Mesendoderm (in vitro differentiated cells): ENCODE measurements around the gene SLC46A3.
A peak's percentile ranks its signal among the peaks of the same experiment; 100 is the strongest.
"Not testable (repeated sequence)": the region's sequence is repeated elsewhere in the genome, so short reads cannot be mapped to it uniquely, and the experiment has no call there.

Source experiments
- DNase-seq: peaks from one replicate; pipeline ENCODE4 v3.0.0; 2013
- H2AK5ac ChIP-seq: 2 replicates; pipeline ENCODE4 v1.6.1; 2013; ENCODE audit warnings: low read length, inconsistent platforms
- H2BK120ac ChIP-seq: 2 replicates; pipeline ENCODE4 v1.6.1; 2013; ENCODE audit warnings: low read depth, mild to moderate bottlenecking, low read length, moderate library complexity, mixed read lengths
- H2BK15ac ChIP-seq: replicated peaks from 2 replicates; pipeline ENCODE4 v1.6.1; 2013; ENCODE audit warnings: low read depth, mild to moderate bottlenecking, moderate library complexity
- H2BK5ac ChIP-seq: 2 replicates; pipeline ENCODE4 v1.6.1; 2013; ENCODE audit warnings: low read length, inconsistent platforms
- H3K18ac ChIP-seq: 2 replicates; pipeline ENCODE4 v1.6.1; 2013; ENCODE audit warnings: mild to moderate bottlenecking, low read length, mixed read lengths
- H3K23ac ChIP-seq: one replicate; pipeline ENCODE4 v1.6.1; 2013; ENCODE audit warnings: low read length
- H3K27ac ChIP-seq: 2 replicates; pipeline ENCODE4 v1.5.1; 2013; ENCODE audit warnings: low read depth, mild to moderate bottlenecking, inconsistent platforms, low read length, moderate library complexity
- H3K27me3 ChIP-seq: 2 replicates; pipeline ENCODE4 v1.6.1; 2013; ENCODE audit warnings: low read length, control low read depth, mild to moderate bottlenecking, inconsistent platforms; ENCODE audit not compliant: insufficient read depth, poor library complexity
- H3K36me3 ChIP-seq: 2 replicates; pipeline ENCODE4 v1.6.1; 2013; ENCODE audit warnings: low read length, inconsistent platforms; ENCODE audit not compliant: control insufficient read depth, insufficient read depth
- H3K4ac ChIP-seq: one replicate; pipeline ENCODE4 v1.6.1; 2013; ENCODE audit warnings: low read depth, mild to moderate bottlenecking, low read length, moderate library complexity
- H3K4me1 ChIP-seq: 2 replicates; pipeline ENCODE4 v1.6.1; 2013; ENCODE audit warnings: low read depth, low read length, inconsistent platforms; ENCODE audit not compliant: control insufficient read depth
- H3K4me2 ChIP-seq: 2 replicates; pipeline ENCODE4 v1.6.1; 2013; ENCODE audit warnings: low read length
- H3K4me3 ChIP-seq: 2 replicates; pipeline ENCODE4 v1.5.1; 2013; ENCODE audit warnings: mild to moderate bottlenecking, low read length
- H3K56ac ChIP-seq: one replicate; pipeline ENCODE4 v1.6.1; 2013; ENCODE audit warnings: low read length
- H3K79me1 ChIP-seq: 2 replicates; pipeline ENCODE4 v1.6.1; 2013; ENCODE audit warnings: low read length, inconsistent platforms
- H3K79me2 ChIP-seq: 2 replicates; pipeline ENCODE4 v1.6.1; 2013; ENCODE audit warnings: mild to moderate bottlenecking, low read length; ENCODE audit not compliant: control insufficient read depth, insufficient read depth
- H3K9ac ChIP-seq: 2 replicates; pipeline ENCODE4 v1.6.1; 2013; ENCODE audit warnings: low read length, inconsistent platforms
- H4K5ac ChIP-seq: one replicate; pipeline ENCODE4 v1.6.1; 2013; ENCODE audit warnings: low read length
- H4K8ac ChIP-seq: one replicate; pipeline ENCODE4 v1.6.1; 2013; ENCODE audit warnings: low read depth, mild to moderate bottlenecking, control low read depth, low read length, moderate library complexity
- WGBS: extraction: QIAGEN DNeasy Blood & Tissue Kit; methylation state at CpG from one replicate; pipeline ENCODE4 v1.1.7; 2013; ENCODE audit warnings: low lambda C conversion rate, missing lambda C conversion rate; ENCODE audit not compliant: insufficient coverage; ENCODE audit errors: extremely low coverage; 5-methylcytosine and 5-hydroxymethylcytosine counted together

The SLC46A3 gene

DNA sequence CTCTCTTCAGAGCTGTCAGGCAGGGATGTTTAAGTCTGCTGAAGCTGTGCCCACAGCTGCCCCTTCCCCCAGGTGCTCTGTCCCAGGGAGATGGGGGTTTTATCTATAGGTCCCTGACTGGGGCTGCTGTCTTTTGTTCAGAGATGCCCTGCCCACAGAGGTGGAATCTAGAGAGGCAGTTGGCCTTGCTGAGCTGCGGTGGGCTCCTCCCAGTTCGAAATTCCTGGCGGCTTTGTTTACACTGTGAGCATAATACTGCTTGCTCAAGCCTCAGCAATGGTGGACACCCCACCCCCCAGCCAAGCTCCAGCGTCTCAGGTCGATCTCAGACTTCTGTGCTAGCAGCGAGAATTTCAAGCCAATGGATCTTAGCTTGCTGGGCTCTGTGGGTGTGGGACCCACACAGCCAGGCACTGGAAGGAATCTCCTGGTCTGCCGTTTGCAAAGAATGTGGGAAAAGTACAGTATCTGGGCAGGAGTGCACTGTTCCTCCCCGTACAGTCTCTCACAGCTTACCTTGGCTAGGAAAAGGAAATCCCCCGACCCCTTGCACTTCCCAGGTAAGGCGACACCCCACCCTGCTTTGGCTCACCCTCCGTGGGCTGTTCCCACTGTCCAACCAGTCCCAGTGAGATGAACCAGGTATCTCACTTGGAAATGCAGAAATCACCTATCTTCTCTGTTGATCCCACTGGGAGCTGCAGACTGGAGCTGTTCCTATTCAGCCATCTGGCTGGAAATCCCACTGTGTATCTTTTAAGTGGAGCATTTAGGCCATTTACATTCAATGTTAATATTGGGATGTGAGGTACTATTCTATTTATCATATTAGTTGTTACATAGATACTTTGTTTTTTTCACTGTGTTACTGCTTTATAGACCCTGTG, 24.9 kb downstream of the SLC46A3 start:
- not testable (repeated sequence) for H2BK5ac ChIP-seq, H3K4me3 ChIP-seq, H3K36me3 ChIP-seq, H2AK5ac ChIP-seq, H3K4me2 ChIP-seq, H4K5ac ChIP-seq, H3K23ac ChIP-seq, H4K8ac ChIP-seq, H3K79me2 ChIP-seq, H3K27ac ChIP-seq, H2BK15ac ChIP-seq, H3K4me1 ChIP-seq, H3K27me3 ChIP-seq, H3K79me1 ChIP-seq, H3K18ac ChIP-seq
- H3K4ac ChIP-seq = peak overlapping the region; percentile 41
- H2BK120ac ChIP-seq = peak overlapping the region; percentile 73
- H3K56ac ChIP-seq = peak overlapping the region; percentile 44
- peak overlapping the region; percentile 24 for H3K9ac ChIP-seq
- peak; percentile 76 for DNase-seq
- WGBS = no CpG with 5 or more reads among the region's 11 CpGs

DNA sequence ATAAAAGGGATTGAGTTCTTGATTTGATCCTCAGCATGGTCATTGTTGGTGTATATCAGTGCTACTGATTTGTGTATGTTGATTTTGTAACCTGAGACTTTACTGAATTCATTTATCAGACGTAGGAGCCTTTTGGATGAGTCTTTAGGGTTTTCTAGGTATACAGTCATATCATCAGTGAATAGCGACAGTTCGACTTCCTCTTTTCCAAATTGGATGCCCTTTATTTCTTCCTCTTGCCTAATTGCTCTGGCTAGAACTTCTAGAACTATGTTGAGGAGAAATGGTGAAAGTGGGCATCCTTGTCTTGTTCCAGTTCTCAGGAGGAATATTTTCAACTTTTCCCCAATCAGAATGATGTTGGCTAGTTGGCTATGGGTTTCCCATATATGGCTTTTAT, 32.9 kb downstream of the SLC46A3 start:
- no peak overlapping the region for H3K9ac ChIP-seq
- no peak overlapping the region for H3K4me3 ChIP-seq
- H2AK5ac ChIP-seq = no peak overlapping the region
- H3K23ac ChIP-seq = no peak overlapping the region
- H3K4ac ChIP-seq = no peak overlapping the region
- no peak for DNase-seq
- no peak overlapping the region for H2BK5ac ChIP-seq
- no peak overlapping the region for H4K8ac ChIP-seq
- no peaks in the 10 kb centered on the region for H3K79me1 ChIP-seq
- H3K18ac ChIP-seq = no peak overlapping the region
- H3K4me1 ChIP-seq = no peaks in the 10 kb centered on the region
- H3K27me3 ChIP-seq = no peaks in the 10 kb centered on the region
- H2BK15ac ChIP-seq = no peak overlapping the region
- H4K5ac ChIP-seq = no peak overlapping the region
- no peak overlapping the region for H3K56ac ChIP-seq
- no CpG with 5 or more reads among the region's 3 CpGs for WGBS
- no peak overlapping the region for H3K4me2 ChIP-seq
- H3K36me3 ChIP-seq = no peaks in the 10 kb centered on the region
- no peak overlapping the region for H3K27ac ChIP-seq
- H3K79me2 ChIP-seq = no peaks in the 10 kb centered on the region
- H2BK120ac ChIP-seq = no peak overlapping the region

DNA sequence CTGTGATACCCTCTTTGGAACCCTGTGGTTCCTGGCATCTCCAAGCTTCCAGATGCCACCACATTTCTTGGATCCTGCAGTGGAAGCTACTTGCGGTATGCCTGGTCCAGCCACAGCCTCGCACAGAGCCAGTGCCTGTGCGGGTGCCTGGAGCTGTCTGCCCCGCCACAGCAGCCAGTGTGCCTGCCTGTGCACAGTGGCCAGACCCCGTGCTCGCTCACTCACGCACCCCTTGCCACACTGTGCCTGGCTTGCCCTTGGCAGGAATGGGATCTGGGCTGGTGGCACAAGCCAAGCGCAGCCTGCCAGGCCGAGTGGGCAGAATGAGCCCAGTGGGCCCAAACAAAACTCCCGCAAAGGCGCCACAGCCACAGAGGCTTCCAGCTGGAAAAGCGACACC, 33.7 kb downstream of the SLC46A3 start:
- Histone ChIP-seq H3K4ac (no peak overlapping the region), H2AK5ac (no peak overlapping the region), H3K27me3 (no peaks in the 10 kb centered on the region), H3K79me2 (no peaks in the 10 kb centered on the region), H3K9ac (no peak overlapping the region), H3K27ac (no peak overlapping the region), H3K4me2 (no peak overlapping the region), H3K56ac (no peak overlapping the region), H3K36me3 (no peaks in the 10 kb centered on the region), H3K79me1 (no peaks in the 10 kb centered on the region), H4K8ac (no peak overlapping the region), H3K4me3 (no peak overlapping the region), H3K23ac (no peak overlapping the region), H3K4me1 (no peaks in the 10 kb centered on the region), H2BK15ac (no peak overlapping the region), H2BK120ac (no peak overlapping the region), H2BK5ac (no peak overlapping the region), H4K5ac (no peak overlapping the region), H3K18ac (no peak overlapping the region)
- no peak for DNase-seq
- whole genome bisulfite sequencing = no CpG with 5 or more reads among the region's 12 CpGs

DNA sequence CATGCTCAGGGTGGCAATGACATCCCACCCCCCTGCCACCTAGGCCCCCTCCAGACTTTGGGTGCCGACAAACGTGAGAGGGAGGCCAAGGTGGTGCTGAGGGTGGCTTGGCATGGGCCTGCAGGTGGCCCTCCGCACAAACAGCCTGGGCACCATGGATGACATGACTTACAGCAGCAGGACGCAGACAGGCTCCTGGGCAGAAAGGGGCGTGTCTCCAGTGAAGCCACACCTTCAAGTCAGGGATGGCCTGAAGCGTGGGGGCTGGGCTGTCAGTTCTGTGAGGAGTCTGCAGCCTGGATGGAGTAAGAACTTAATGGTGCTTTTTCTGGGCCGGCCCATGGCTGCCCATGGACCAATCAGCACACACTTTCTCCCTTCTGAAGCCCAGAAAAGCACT, 34.5 kb downstream of the SLC46A3 start:
- no peak overlapping the region for H3K4ac ChIP-seq
- peak; percentile 93 for DNase-seq
- H4K5ac ChIP-seq = no peak overlapping the region
- H3K9ac ChIP-seq = no peak overlapping the region
- H3K79me2 ChIP-seq = no peaks in the 10 kb centered on the region
- no peaks in the 10 kb centered on the region for H3K79me1 ChIP-seq
- H3K18ac ChIP-seq = no peak overlapping the region
- H3K23ac ChIP-seq = no peak overlapping the region
- no peaks in the 10 kb centered on the region for H3K36me3 ChIP-seq
- no peaks in the 10 kb centered on the region for H3K27me3 ChIP-seq
- no peak overlapping the region for H3K27ac ChIP-seq
- no peak overlapping the region for H2AK5ac ChIP-seq
- H3K4me2 ChIP-seq = no peak overlapping the region
- no peaks in the 10 kb centered on the region for H3K4me1 ChIP-seq
- H2BK15ac ChIP-seq = no peak overlapping the region
- no peak overlapping the region for H3K4me3 ChIP-seq
- H2BK120ac ChIP-seq = no peak overlapping the region
- H4K8ac ChIP-seq = no peak overlapping the region
- H2BK5ac ChIP-seq = no peak overlapping the region
- no peak overlapping the region for H3K56ac ChIP-seq
- no CpG with 5 or more reads among the region's 7 CpGs for WGBS

DNA sequence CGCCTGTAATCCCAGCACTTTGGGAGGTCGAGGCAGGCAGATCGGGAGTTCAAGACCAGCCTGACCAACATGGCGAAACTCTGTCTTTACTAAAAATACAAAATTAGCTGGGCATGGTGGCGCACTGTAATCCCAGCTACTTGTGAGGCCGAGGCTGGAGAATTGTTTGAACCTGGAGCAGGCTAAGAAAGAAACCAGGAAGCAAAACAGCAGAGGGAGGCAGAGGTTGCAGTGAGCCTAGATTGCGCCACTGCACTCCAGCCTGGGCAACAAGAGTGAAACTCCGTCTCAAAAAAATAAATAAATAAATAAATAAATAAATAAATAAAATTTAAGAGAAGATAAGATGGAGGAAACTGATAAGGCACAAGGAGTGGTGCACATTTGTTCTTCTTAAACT, 35.6 kb downstream of the SLC46A3 start:
- not testable (repeated sequence) for H3K79me2 ChIP-seq, H2AK5ac ChIP-seq, H3K4me3 ChIP-seq, H2BK120ac ChIP-seq, H3K56ac ChIP-seq, H4K5ac ChIP-seq, H3K4me1 ChIP-seq, H3K27ac ChIP-seq, H4K8ac ChIP-seq, H3K23ac ChIP-seq, H3K4ac ChIP-seq, H3K4me2 ChIP-seq, H2BK15ac ChIP-seq, H3K79me1 ChIP-seq, H3K27me3 ChIP-seq, H3K18ac ChIP-seq, H3K36me3 ChIP-seq, DNase-seq, H3K9ac ChIP-seq, H2BK5ac ChIP-seq
- no CpG with 5 or more reads among the region's 8 CpGs for WGBS

DNA sequence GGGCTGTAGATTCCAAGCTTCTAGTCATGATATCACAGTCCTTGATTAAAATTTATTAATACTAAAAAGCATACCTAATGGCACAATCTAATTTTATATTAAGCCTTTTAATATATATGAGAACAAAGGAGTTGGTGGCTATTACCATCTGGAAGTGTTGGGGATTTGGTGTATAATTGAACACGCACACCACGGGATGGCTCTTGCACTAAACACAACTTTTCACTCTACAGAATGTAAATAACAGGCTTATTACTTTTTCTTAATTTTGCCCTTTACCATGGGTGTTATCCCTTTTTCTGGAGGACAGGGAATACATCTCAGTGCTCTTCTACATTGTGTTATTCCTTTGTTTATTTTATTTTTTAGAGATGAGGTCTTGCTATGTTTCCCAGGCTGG, 38.2 kb downstream of the SLC46A3 start:
- no peak for DNase-seq
- H3K79me2 ChIP-seq = no peaks in the 10 kb centered on the region

More for the DNA sequence above, 38.2 kb downstream of the SLC46A3 start:
- H3K23ac ChIP-seq = no peak overlapping the region
- no peak overlapping the region for H3K9ac ChIP-seq
- no peak overlapping the region for H3K4me3 ChIP-seq
- H2BK120ac ChIP-seq = no peak overlapping the region
- no peak overlapping the region for H2AK5ac ChIP-seq
- no peak overlapping the region for H2BK15ac ChIP-seq
- no peak overlapping the region for H3K27ac ChIP-seq
- H4K8ac ChIP-seq = no peak overlapping the region
- H3K4ac ChIP-seq = no peak overlapping the region
- no peak overlapping the region for H3K56ac ChIP-seq
- no peak overlapping the region for H3K18ac ChIP-seq
- peaks cover 1% of the 10 kb centered on the region for H3K36me3 ChIP-seq
- H3K79me1 ChIP-seq = no peaks in the 10 kb centered on the region
- H3K4me2 ChIP-seq = no peak overlapping the region
- no CpG with 5 or more reads among the region's 2 CpGs for WGBS
- no peaks in the 10 kb centered on the region for H3K4me1 ChIP-seq
- no peaks in the 10 kb centered on the region for H3K27me3 ChIP-seq
- no peak overlapping the region for H4K5ac ChIP-seq
- H2BK5ac ChIP-seq = no peak overlapping the region
